ENCODE data around the gene FASTKD2. TPM values are rescaled to one million over a fixed set of nuclear protein-coding genes. Genes with fewer than 3 reads are reported as not detected.

FASTKD2 gene
- total RNA-seq, 1 donor from 2014 or later, result 23.3 TPM

- DNase-seq (ENCODE audit: extremely low spot score in 2 of 2), result no peak
- Histone ChIP-seq H3K36me3 (peaks cover 0 to 57% of the 10 kb centered on the region in 2 donors), H3K9me3 (no peaks in the 10 kb centered on the region), H3K4me3 (no peak overlapping the region), H3K27me3 (no peaks in the 10 kb centered on the region), H3K27ac (no peak overlapping the region), H3K4me1 (no peaks in the 10 kb centered on the region)
- TF ChIP-seq POLR2A (IDR thresholded peaks at IDR 0.05) (no peak), POLR2AphosphoS5 (IDR thresholded peaks at IDR 0.05; ENCODE audit: insufficient read depth in 1 of 2, low read depth in 1 of 2) (no peak), CTCF (IDR thresholded peaks at IDR 0.05) (no peak)
- intact Hi-C loops (cut with DNase I), result loop anchor here (10.0 kb wide), 1 partner anchor 684 kb away; no protein-coding TSS in a partner anchor
Measured at GRCh38 chr2:206790311-206790935, 25.0 kb downstream of the FASTKD2 start.

GRCh38 chr2:206792645-206793044, 27.2 kb downstream of the FASTKD2 start:
- no peak for TF ChIP-seq POLR2A (IDR thresholded peaks at IDR 0.05)
- no peak for TF ChIP-seq POLR2AphosphoS5 (IDR thresholded peaks at IDR 0.05; ENCODE audit: insufficient read depth in 1 of 2, low read depth in 1 of 2)
- TF ChIP-seq CTCF (IDR thresholded peaks at IDR 0.05), result no peak
- no peaks in the 10 kb centered on the region for H3K27me3 ChIP-seq
- H3K36me3 ChIP-seq, result peaks cover 0 to 47% of the 10 kb centered on the region in 2 donors
- no peak overlapping the region for H3K4me3 ChIP-seq
- intact Hi-C loops (cut with DNase I), result loop anchor here (10.0 kb wide), 1 partner anchor 682 kb away; no protein-coding TSS in a partner anchor
- H3K27ac ChIP-seq, result no peak overlapping the region
- no peaks in the 10 kb centered on the region for H3K9me3 ChIP-seq
- no peak for DNase-seq (ENCODE audit: extremely low spot score in 2 of 2)
- no peaks in the 10 kb centered on the region for H3K4me1 ChIP-seq

- no peak overlapping the region for H3K27ac ChIP-seq
- peaks cover 0 to 8% of the 10 kb centered on the region in 2 donors for H3K36me3 ChIP-seq
- no peaks in the 10 kb centered on the region for H3K27me3 ChIP-seq
- no peak for DNase-seq (ENCODE audit: extremely low spot score in 2 of 2)
- H3K4me1 ChIP-seq, result peaks cover 4% of the 10 kb centered on the region
- no peaks in the 10 kb centered on the region for H3K9me3 ChIP-seq
- TF ChIP-seq POLR2AphosphoS5 (IDR thresholded peaks at IDR 0.05; ENCODE audit: insufficient read depth in 1 of 2, low read depth in 1 of 2) (no peak), CTCF (IDR thresholded peaks at IDR 0.05) (no peak), POLR2A (IDR thresholded peaks at IDR 0.05) (no peak)
- no peak overlapping the region for H3K4me3 ChIP-seq
- intact Hi-C loops (cut with DNase I), result loop anchor here (10.0 kb wide), 1 partner anchor 677 kb away; no protein-coding TSS in a partner anchor
Measured at GRCh38 chr2:206797376-206797775, 32.0 kb downstream of the FASTKD2 start.

- intact Hi-C loops (cut with DNase I), result loop anchor here (10.0 kb wide), 1 partner anchor 677 kb away; no protein-coding TSS in a partner anchor
- no peak overlapping the region for H3K27ac ChIP-seq
- H3K27me3 ChIP-seq, result no peaks in the 10 kb centered on the region
- no peaks in the 10 kb centered on the region for H3K9me3 ChIP-seq
- H3K4me1 ChIP-seq, result peaks cover 4% of the 10 kb centered on the region
- TF ChIP-seq CTCF (IDR thresholded peaks at IDR 0.05), result no peak
- TF ChIP-seq POLR2AphosphoS5 (IDR thresholded peaks at IDR 0.05; ENCODE audit: insufficient read depth in 1 of 2, low read depth in 1 of 2), result no peak
- TF ChIP-seq POLR2A (IDR thresholded peaks at IDR 0.05), result no peak
- no peak overlapping the region for H3K4me3 ChIP-seq
- peaks cover 0 to 5% of the 10 kb centered on the region in 2 donors for H3K36me3 ChIP-seq
- no peak for DNase-seq (ENCODE audit: extremely low spot score in 2 of 2)
Measured at GRCh38 chr2:206798000-206798399, 32.6 kb downstream of the FASTKD2 start.

- H3K4me3 ChIP-seq, result no peak overlapping the region
- TF ChIP-seq POLR2A (IDR thresholded peaks at IDR 0.05) (no peak), POLR2AphosphoS5 (IDR thresholded peaks at IDR 0.05; ENCODE audit: insufficient read depth in 1 of 2, low read depth in 1 of 2) (no peak), CTCF (IDR thresholded peaks at IDR 0.05) (no peak)
- DNase-seq (ENCODE audit: extremely low spot score in 2 of 2), result no peak
- H3K27ac ChIP-seq, result no peak overlapping the region
- no peaks in the 10 kb centered on the region for H3K36me3 ChIP-seq
- H3K9me3 ChIP-seq, result no peaks in the 10 kb centered on the region
- intact Hi-C loops (cut with DNase I), result loop anchor here (10.0 kb wide), 1 partner anchor 676 kb away; no protein-coding TSS in a partner anchor
- H3K27me3 ChIP-seq, result no peaks in the 10 kb centered on the region
- peaks cover 4% of the 10 kb centered on the region for H3K4me1 ChIP-seq
Measured at GRCh38 chr2:206799083-206799482, 33.7 kb downstream of the FASTKD2 start.
